Globus pallidus (tissue), 1 donor: ENCODE measurements around the gene ABLIM2.

ENCODE experiments used
- DNase-seq: peaks from one replicate; pipeline ENCODE4 v3.0.0-alpha.2; 2015; ENCODE audit warnings: low spot score

Gene ABLIM2

DNA sequence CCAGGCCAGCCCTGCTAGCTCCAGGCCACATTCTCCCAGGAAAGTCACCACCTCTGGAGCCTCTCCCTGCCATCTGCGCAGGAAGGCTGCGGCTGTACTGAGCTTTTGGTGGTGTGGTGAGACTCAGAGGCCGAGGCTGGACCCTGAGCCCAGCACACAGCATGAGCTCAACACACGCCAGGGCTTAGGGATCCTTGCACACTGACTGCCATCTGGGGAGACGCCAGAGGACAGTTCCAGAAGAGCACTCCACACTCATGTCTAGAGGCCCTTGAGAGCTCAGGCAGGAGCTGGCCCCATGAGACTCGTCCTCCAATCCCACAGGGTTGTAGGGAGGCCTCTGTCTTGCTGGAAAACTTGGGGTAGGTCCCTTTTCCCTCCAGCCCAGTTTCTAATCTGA is 40.6 kb downstream of the ABLIM2 start:
- no peak for DNase-seq

DNA sequence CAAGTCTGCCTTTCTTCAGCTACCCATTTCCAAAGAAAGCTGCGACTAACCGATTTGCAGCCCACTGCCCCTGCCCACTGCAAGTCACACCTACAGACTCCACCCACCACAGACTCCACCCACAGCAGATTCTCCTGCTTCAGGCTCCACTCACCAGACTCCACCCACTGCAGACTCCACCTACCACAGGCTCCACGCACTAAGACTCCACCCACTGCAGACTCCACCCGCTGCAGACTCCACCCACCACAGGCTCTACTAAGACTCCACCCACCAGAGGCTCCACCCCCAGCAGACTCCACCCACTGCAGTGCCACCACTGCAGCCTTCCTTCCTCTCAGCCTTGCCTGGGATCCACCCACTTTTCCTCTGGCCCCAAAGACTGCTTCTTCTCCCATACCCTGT is 41.3 kb downstream of the ABLIM2 start:
- no peak for DNase-seq

DNA sequence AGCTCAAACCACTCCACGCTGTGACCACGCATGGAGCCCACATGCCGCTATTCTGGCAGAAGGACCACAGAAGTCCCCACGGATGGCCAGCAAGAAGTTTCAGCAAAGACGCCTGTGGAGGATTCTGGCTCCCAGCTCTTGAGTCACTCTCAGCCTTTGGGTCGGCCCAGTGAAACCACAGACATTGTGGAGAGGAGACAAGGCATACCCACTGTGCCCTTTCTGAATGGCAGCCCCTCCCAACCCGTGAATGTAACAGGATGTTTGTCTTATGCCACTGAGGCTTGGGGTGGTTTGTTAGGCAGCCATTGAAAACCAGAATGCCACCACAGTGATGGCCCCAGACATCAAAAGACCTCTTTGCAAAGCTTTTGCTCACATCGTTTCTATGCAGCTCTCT is 42.7 kb downstream of the ABLIM2 start:
- no peak for DNase-seq

DNA sequence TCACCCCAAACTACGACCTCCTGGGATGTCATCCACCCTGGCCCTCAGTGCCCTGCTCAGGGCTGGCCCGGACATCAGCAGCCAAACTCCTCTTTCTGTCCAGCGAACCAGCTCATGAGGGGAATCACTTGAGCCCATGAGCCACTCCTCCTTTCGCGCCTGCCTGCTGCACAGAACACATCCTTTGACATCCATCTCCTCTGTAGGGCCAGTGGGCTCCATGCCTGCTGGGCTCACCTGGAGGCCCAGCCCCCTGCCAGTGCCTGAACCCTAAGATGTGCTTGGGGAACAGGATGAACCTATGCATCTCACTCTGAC is 43.5 kb downstream of the ABLIM2 start:
- no peak for DNase-seq

DNA sequence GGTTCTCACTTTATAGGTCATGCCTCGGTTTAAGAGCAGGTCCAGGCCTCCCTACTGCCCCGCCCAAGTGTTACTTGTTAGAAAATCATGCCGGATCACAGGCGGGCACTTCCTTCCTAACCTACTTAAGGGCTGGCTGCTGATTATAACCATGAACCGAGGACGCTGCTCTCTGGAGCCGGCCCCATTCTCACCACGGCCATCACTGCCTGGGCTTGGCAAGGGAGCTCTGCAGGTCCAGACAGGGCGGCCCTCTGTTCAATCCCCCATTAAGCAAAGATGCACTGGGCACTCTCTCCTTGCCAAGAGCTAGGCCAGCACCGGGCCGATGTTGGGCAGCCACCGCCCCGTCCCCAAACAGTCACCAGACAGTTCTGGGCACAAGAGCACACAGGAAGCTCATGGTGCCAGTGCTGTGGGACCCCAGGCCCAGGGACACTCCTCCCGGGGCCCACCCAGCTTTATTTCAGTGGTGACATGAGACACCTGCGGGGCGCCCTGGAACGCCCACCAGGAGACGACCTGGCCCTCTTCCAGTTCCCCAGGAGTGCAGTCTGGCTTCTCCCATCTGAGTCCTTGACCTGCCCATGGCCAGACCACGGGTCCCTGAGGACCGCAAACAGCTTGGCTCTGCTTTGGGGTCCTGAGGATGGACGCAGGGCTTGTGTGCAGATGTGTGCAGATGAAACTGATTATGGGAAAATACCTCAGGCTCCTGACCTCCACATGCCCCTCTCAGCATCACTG is 44.0 kb downstream of the ABLIM2 start:
- no peak for DNase-seq

DNA sequence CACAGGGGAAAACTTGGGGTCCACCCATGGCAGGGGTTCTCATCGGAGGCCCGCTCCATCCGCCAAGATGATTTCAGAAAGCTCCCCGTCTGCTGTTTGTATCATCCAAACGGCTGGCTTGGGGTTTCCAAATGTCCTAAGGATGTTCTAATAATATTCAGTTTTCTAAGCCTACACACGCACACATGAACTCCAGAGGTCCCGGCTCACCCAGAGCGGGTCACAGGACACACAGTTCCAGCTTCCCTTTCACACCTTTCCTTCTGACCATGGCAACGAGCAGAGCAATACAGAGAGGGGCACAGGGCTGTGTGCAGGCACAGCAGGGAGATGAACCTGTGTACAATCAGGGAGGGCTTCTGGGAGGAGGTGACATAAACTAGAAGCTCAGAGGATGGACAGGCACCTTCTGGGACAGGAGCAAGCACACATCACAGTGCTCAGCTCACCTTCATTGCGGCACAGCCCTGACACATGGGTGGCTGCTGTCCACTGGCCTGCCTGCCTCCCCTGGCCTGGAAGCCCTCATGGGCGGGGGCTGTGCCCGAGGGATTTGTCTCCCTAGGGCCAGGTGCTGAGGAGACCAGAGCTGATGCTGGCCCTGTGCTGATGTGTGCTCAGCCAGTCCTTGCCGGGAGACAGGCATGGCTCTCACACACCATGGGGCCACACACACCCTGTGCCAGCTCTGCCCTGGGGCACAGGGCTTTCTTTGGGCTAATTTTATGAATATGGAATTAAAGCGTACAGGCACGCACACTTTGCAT is 44.8 kb downstream of the ABLIM2 start:
- DNase-seq, result no peak

DNA sequence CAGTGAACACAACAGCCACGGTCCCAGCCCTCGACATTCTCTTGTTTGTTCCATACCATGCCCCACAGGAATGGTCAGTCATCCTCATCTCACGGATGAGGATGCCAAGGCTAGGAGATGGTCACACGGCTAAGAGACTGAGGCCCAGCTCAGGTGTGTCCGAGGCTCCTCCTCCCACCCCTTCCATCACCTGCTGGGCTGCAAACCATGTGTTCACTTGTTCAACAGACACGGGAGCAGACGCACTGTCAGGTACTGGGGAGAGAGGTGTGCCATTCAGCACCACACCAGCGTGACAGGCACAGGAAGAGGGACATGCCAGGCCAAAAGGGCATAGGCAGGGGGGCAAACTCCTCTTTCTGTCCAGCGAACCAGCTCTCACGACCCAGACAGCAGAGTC is 45.9 kb downstream of the ABLIM2 start:
- DNase-seq, result no peak

DNA sequence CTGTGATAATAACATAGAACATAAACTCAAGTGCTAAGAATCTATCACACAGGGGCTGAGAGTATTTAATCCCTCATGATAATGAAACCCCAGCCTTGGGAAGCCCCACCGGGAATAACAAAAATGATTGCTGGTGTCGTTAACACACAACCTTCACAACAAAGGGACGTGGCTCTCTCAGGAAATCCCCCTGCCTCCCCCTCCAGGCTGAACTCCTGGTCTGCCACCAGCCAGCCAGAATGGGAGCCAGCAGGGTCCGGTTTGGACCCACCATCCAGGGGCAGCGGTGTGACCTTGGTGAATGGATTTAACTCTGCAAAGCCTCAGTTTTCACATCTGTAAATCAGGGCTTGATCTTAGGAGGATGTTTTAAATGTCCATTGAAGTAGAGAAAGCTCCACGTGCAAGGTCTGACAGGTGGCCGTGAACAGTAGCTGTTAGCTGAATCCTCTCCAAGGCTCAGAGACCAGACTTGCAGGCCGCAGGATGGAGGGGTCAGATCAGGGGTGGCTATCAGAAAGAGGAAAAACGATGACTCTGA is 46.5 kb downstream of the ABLIM2 start:
- DNase-seq, result no peak

DNA sequence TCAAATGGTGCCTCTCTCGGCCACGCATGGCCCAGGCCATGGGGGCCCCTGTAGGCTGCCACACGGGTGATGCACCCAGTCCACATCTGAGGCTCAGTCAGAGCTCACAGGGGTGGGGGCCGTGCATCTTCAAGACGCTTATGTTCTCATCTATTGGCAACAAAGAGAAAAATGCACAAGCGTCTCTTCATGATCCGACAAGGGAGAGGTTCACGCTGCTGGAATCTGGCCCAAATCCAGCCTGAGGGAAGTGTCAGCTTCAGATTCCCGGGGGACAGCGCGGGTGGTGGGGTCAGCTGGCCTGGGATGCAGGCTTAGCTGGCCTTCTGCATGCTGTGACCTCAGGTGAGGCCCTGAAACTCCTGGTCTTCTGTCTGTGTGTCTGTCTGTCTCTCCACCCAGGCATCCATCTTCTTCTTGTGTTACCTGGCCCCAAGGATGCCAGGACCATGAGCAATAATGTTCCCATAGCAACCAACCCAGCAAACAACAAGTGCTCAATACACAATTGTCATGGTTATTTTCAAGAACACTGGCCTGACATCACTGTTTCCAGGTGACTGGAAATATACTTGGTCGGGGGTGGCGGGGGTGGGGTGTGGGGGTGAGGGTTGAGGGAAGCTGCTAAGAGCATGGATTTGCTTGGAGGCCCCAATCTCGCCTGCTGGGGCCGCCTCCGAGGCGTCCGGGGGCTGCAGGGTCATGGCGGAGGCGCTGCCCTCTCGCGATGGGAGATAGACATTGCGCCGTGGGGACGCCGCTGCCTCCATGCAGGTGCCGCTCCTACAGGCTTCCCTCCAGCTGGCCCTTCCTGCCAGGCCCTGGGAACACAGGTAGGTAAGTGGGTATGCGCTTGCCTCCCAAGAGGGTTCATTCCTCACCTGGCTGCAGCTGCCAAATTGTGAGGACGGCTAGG is 48.3 kb downstream of the ABLIM2 start:
- no peak for DNase-seq

DNA sequence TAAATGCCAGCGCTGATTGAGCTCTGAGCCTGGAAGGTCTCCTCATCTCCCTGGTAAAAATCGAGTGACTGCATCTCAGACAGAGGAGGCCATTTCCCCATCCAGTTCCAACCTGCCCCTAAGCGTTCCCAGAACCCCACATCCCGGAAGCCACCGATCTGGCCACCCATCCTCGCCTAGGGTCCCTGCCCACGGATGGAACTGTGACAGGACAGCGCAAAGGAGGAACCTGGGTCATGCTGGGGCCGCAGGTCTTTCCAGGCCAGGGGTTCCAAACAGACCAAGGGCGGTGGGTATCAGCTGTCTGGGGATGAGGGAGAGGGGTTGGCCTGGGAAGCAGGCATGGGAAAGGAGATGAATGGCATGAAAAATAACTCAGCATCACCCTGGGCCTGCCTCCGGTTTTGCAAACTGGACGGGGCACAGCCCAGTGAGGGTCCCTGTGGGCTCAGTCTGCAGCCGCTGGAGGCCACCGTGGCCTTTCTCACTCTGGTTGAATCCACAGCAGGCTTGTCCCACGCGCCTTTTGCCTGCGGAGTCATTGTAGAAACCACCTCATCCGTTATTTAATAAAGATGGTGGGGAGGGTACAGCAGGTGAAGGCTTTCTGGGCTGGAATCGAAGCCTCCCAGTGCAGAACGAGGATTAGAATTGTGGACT is 49.1 kb downstream of the ABLIM2 start:
- no peak for DNase-seq

DNA sequence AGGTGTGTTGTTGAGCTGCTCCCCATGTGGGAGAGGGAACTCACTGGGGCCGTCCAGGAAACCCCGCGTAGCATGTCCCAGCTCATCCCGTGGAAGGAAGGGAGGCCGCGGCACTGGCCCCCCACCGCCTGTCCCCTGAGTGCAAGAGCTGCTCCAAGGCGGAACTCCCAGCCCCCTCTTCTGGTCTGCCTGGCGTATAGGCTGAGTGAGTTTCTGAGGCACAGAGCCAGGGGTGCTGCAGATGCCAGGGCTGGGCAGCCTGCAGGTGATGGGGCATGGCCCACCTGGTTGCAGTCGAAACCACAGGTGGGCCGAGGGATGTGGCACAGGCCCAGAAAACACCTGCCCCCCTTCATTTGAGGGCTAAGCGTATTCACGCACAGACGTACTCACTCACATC is 49.6 kb downstream of the ABLIM2 start:
- DNase-seq, result no peak

DNA sequence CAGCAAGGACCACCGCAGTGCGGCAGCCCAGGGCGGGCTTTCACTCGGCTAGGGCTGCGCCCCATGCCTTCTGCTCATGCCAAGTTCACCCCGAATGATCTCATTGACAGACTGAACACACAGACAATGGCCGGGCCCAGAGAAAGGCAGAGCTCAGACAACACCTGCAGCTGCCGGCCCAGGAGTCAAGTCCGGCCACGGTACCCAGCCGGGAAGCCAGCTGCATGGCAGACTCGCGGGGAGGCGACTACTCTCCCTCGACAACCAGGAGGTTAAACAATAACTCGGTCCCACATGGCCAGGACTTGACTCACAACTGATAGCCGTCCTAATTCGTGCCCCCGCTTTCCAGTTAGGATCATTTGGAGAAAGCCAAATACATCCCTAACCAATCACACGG is 50.4 kb downstream of the ABLIM2 start:
- no peak for DNase-seq

DNA sequence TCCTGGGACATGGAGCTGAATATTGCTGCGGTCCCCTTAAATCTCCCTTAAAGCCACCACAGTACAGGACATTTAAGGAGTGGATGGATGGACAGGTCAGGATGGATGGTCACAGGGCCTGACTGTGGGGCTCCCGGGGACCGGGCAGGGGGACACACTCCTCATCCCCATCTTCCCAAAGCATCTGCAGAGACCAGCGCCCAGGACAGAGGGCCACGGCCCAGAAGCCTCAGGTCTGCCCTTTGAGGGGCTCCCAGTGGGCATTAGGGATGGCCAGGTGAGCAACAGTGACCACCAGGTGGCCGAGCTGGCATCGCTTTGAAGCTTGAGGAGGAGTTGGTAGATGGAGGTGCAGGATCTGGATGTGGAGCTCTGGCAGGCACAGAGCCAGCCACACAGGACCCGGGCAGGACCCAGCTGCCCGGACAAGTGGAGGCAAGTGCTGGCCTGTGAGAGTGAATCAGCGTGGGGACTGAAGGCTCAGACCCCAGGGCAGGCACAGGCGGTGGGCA is 51.4 kb downstream of the ABLIM2 start:
- no peak for DNase-seq

DNA sequence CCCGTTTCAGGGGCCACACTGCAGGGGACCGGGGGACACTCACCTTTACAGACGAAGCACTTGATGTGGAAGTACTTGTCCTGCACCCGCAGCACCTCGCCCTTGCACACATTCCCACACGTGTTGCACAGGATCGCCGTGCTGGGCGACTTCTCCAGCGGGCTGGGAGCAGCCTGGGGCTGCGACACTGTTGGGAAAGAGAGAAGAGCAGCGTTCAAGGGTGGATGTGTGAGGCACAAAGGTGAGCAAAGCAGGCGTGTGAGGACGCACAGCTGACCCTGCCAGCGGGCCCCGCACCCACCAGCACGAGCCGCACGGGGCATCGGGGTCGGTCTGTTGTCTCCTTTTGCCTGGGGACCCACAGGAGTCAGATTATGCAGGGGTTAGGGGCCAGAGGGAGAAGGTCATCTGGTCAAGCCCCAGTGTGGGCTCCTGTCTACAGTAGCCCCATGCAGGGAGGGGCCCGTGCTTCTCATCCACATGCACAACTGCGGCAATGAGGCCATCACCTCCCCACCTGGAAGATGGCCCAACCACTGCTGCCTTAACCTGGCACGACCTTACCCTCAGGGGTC is 52.1 kb downstream of the ABLIM2 start:
- DNase-seq, result no peak

DNA sequence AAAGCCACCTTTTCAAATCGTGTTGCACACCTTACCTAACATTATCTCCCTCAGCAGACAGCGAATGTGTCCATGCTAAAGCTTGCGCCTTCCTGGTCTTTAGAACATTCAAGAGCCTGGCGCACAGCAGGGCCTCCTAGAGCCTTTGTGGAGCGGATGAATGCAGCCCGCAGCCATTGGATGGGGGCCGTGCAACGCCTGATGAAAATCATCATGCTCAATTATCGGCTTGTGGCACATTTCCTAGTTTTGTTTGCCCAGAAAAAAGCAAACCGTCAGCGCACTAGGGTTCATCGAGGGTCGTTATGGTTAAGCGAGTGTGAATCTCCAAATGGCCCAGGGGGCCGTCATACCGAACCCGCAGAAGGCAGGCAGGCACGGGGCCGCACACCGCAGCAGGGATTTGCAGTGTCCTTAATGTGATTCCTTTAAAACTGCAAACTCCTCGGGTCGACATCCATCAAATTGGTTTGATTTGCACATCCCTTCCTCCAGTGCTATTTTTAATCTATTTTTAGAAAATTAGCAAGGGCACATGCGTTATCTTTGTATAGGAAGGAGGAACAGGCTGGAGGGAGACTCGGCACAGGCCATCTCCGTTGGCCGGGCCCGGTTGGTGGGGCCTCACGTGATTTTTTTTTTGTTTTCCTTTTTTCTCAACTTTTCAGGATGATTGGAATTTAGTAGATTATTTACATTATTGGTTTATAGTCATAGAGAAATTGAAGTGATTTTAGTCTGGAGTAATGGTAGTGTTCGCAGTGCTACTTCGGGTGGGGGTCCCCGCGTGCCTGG is 53.1 kb downstream of the ABLIM2 start:
- no peak for DNase-seq

DNA sequence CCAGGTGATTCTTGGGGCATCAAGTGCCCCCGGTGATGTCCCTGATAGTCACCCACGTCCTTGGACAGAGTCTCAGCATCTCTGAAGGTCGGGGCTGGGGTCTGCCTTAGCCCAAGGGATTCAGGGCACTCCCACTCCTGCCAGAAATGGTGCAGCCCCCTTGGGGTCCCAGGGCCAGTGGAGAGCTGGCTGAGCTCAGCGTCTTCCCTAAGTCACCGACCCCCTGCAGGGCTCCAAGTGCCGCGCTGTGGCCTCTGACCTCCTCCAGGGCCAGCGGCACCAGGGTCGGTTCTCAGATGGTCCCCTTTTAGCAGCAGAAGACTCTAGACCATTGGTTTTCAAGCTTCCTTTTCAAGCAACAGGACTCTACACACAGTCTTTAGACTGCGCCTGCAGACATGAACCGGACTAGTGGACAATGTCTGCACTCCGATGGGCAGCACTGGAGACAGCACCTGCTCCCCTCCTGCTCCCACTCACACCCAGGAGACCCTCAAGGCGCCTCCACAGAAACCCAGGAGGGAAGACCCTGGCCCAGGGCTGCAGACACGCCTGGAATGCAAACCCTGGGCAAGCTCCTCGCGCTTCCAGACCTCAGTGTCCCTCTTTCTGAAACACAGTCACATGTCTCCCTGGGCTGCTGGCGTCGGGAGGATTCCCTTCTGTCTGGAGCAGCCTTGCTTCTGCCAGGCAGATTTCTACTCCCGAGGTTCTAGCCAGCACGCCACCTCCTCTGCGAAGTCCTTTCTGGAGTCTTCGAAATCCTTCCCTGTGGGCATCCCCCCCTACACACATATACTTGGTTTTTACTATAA is 53.9 kb downstream of the ABLIM2 start:
- DNase-seq, result no peak

DNA sequence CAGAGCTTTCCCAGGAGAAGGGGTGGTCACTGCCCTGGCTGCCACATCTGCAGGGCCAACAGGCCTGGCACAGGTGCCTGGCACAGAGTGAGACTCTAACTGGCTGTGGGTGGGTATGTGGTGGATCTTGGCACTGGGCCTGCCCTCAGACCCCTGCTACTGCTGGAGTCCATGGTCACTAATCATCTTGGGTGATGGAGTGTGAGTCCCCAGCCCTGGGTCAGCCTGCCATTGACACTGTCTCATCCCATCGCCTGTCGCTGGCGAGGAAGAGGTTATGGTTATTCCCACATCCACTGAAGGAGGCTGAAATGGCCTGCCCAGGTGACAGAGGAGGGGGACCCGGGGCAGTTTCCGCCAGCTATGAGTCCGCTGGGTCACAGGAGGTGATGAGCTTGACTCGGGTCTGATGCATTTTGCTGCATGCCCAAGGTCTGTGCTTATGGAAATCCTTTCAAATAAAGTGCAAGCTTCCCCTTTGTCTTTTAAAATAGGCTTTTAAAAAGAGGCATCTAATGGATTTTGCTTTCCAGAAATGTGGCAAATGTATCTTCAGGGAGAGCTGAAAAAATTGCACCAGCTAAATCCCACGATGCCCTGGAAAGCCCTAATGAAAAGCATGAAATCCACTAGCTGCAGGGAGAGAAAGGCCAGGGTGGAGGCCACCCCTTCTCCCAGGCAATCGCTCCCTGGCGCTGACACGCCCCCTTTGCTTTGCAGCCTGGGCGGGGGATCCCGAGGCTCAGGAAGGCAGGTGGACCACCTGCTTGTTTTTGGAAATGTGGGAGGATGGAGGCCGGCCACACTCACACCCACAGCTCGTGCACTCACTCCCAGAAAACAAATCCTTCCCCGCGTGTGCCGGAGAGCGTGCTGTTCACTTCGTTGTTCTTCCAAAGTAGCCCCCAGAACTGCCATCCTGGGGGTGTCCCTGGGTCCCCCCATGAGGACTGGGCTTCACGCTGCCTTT is 54.9 kb downstream of the ABLIM2 start:
- no peak for DNase-seq

DNA sequence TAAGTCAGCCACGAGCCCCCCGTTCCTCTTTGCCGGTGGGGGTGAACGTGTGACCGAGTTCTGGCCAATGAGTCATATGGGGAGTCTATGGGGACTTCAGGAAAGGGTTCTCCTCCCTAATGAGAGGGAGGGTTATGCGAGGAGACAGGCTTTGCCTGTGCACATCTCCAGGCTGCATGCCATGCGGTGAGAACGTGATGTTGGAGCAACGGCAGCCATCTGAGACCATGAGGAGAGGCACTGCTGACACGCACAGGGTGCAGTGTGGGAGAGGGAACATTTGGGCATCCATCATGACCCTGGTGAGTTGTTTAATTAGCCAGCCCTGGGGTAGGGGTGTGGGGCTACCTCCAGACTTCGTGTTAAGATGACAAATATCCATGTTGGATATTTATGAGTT is 55.8 kb downstream of the ABLIM2 start:
- DNase-seq, result no peak

DNA sequence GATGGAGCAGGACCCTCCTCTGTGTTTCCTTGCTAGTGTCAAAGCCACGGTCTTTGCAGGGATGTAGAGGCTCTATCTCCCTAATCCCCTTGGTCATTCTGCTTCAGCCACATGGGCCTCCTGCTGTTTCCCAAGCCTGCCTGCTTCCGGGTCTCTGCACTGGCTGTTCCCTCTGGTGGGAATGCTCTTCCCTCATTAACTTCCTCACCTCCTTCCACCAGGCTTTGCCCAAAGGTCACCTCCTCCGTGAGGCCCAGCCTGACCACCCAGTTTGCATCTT is 56.6 kb downstream of the ABLIM2 start:
- DNase-seq, result no peak
